8988T (cell line): ENCODE data around the gene ASPDH.
A peak's percentile ranks its signal among the peaks of the same experiment; 100 is the strongest.
"Not testable (repeated sequence)": the region's sequence is repeated elsewhere in the genome, so short reads cannot be mapped to it uniquely, and the experiment has no call there.

Source experiments
- DNase-seq: peaks from one replicate; pipeline ENCODE4 v3.0.0; 2011

The ASPDH gene

GRCh38 chr19:50476224-50476906 lies 37.3 kb downstream of the ASPDH start, which contains the start of the genes EMC10 and GARIN5A:
Gene EMC10, plus strand, starts transcription at chr19:50476507. Its CDS starts 38 bp downstream, at chr19:50476545.
Gene GARIN5A, minus strand, starts transcription at chr19:50476848. Its CDS starts 460 bp downstream, at chr19:50476388.
- peak; percentile 91 for DNase-seq

GRCh38 chr19:50475736-50476223 lies 37.9 kb downstream of the ASPDH start:
- no peak for DNase-seq

DNA sequence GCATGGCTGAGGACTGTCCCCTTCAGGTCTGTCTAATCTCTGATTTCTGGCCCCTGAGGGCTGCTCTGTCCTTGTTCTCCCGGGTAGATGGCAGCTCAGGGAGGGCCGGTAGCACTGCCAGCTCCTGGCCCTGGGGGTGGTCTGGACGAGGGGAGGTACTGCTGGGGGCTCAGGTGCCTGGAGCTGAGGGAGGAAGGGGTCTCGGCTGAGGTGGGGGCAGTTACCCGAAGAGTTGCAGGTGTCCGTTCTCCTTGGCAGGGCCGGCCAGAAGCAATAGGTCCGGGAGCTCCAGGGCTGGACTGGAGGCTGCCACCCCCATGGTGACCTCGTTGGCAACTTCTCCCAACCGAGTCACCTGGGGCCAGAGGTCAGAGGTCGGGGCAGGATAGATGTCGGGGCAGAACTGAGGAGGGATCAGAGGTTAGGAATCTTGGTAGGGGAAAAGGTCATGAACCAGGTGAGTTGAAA lies 38.6 kb downstream of the ASPDH start:
- DNase-seq, result no peak

DNA sequence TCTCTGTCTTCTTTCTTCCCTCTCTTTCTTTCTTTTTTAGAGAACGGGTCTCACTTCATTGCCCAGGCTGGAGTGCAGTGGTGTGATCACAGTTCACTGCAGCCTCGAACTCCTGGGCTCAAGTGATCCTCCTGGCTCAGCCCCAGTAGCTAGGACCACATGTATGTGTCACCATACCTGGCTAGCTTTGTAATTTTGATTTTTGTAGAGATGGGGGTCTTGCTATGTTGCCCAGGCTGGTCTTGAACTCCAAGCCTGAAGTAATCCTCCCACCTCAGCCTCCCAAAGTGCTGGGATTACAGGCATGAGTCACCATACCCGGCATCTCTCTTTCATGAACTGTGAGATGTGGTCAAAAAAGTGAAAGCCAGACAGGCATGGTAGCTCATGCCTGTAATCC lies 40.4 kb downstream of the ASPDH start:
- DNase-seq, result not testable (repeated sequence)

DNA sequence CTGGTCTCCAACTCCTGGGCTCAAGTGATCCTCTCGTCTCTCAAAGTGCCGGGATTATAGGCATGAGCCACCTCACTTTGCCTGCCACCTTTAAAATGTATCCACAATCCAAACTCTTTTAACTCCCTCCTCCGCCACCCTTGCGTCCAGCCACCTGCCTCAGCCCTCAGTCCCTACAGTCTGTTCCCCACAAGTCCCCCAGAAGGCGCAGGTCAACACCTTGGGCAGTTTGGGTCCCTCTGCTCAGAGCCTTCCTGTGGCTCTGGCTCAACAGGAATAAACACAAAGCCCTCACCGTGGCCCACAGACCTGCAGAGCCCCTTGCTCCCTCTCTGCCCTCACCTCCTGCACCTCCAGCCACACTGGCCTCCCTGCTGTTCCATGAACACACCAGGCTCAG lies 44.9 kb downstream of the ASPDH start:
- DNase-seq, result no peak

- DNase-seq, result no peak
These were observed 46.1 kb downstream of the ASPDH start for GRCh38 chr19:50467566-50467965.

DNA sequence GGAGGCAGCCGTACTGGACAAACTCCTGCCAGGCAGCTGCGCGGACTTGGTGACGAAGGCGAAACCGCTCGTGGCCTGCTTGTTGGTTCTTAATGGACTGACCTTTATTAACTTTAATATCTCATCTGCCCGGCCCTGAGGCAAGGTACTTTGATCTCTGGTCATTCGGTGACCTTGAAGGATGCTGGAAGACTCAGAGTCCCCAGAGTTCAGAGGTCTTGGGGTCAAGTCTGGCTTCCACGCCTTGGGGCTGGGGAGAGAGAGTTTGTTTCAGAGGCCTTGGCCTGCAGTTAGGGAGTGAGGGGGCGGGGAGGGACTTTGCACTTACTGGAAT lies 47.0 kb downstream of the ASPDH start:
- no peak for DNase-seq

- peak; percentile 40 for DNase-seq
These were observed 47.6 kb downstream of the ASPDH start for GRCh38 chr19:50465986-50466705.

- no peak for DNase-seq
These were observed 48.7 kb downstream of the ASPDH start for GRCh38 chr19:50465000-50465399.

GRCh38 chr19:50464348-50464747 lies 49.4 kb downstream of the ASPDH start:
- DNase-seq, result no peak

DNA sequence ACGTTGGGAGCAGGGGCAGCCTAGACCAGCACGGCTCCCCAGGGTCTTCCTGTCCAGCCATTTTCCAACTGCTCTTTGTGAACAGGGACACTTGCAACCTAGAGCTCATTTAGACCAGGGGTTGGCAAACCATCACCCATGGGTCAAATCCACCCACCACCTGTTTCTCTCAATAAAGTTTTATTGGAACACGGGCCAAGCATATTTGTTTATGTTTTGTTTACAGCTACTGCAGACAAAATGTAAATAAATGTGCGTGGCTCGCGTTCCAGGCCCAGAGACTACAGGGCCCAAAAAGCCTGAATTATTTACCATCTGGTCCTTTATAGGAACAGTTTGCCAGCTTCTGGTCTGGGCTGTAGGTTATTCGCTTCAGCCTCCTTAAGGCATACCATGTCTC lies 50.7 kb downstream of the ASPDH start:
- no peak for DNase-seq
